ENCODE data around the gene DOCK3. TPM values are rescaled to one million over a fixed set of nuclear protein-coding genes. Genes with fewer than 3 reads are reported as not detected.

Gene DOCK3
- total and polyA plus RNA-seq, 2 of the 4 experiments (the other 2 are of a cell fraction), result under 0.01 to 0.12 TPM

- no peaks in the 10 kb centered on the region for H3K79me1 ChIP-seq (ENCODE audit: low read depth in 1 of 2, low read length in 2 of 2)
- CTCF ChIA-PET, result no interaction called here
- dilution Hi-C loops (cut with HindIII; ENCODE audit: low sequenced_read_pairs, unreplicated experiment) (no loop called here), in situ Hi-C loops (cut with MboI; ENCODE audit: low sequenced_read_pairs) (no loop called here), intact Hi-C loops (cut with micrococcal nuclease) (no loop called here)
- H3K36me3 ChIP-seq (ENCODE audit: control insufficient read depth, insufficient read depth, low read length), result no peaks in the 10 kb centered on the region
- H2BK20ac ChIP-seq (ENCODE audit: low read depth, low read length), result no peak overlapping the region
- no peak overlapping the region for H2AK9ac ChIP-seq (replicated peaks; ENCODE audit: low read depth, low read length, poor library complexity)
- H2BK120ac ChIP-seq (ENCODE audit: low read depth, low read length), result no peak overlapping the region
- H3K4me2 ChIP-seq (ENCODE audit: low read depth, low read length), result no peak overlapping the region
- no peak overlapping the region for H3K14ac ChIP-seq (replicated peaks; ENCODE audit: low read depth, low read length)
- H2AK5ac ChIP-seq (ENCODE audit: low read depth, low read length), result no peak overlapping the region
- no peak overlapping the region for H3K4me3 ChIP-seq (ENCODE audit: insufficient read depth, low read depth, low read length)
- no peak overlapping the region for H2BK5ac ChIP-seq (ENCODE audit: low read depth, low read length, poor library complexity, severe bottlenecking)
- H2AFZ ChIP-seq (replicated peaks; ENCODE audit: low read length, poor library complexity), result peak overlapping the region; percentile 21
- no peak overlapping the region for H4K91ac ChIP-seq (ENCODE audit: insufficient read depth, low read depth, low read length)
- H4K20me1 ChIP-seq (ENCODE audit: insufficient read depth, low read length), result no peaks in the 10 kb centered on the region
- no peak overlapping the region for H3K56ac ChIP-seq (ENCODE audit: extremely low read depth, insufficient read depth, low read length)
- no peak overlapping the region for H4K8ac ChIP-seq (ENCODE audit: low read depth in 2 of 2, low read length in 2 of 2)
- POLR2A ChIA-PET (ENCODE audit: unreplicated experiment), result no interaction called here
- no peak overlapping the region for H3K4ac ChIP-seq (ENCODE audit: low read depth, low read length)
- no peak overlapping the region for H4K5ac ChIP-seq (ENCODE audit: low read depth, low read length)
- WGBS, 2 experiments (ENCODE audit: extremely low coverage in 2 of 2, insufficient read length in 1 of 2), result 6% methylated on average over 2 of the region's 3 CpGs; no CpG with 5 or more reads in 1 of the 2 experiments
- no peaks in the 10 kb centered on the region for H3K9me1 ChIP-seq (ENCODE audit: insufficient read depth, low read length)
- no peak overlapping the region for H3K27ac ChIP-seq (ENCODE audit: insufficient read depth, low read length)
- H2BK15ac ChIP-seq (ENCODE audit: low read depth, low read length), result no peak overlapping the region
- ATAC-seq (ENCODE audit: low read depth), result no peak
- no peak overlapping the region for H3K9ac ChIP-seq (ENCODE audit: low read depth, low read length)
- H3K27me3 ChIP-seq (ENCODE audit: control insufficient read depth, insufficient read depth, low read length), result no peaks in the 10 kb centered on the region
- H3K9me3 ChIP-seq (ENCODE audit: control insufficient read depth, insufficient read depth, low read length), result peaks cover 11% of the 10 kb centered on the region; the same call in 1 of the 2 replicates
- no TSS peak for BruUV-seq (replicated peaks)
- H3K18ac ChIP-seq (ENCODE audit: low read depth, low read length), result no peak overlapping the region
- DNase-seq, result no peak
- TF ChIP-seq MXI1 (IDR thresholded peaks at IDR 0.05; ENCODE audit: borderline replicate concordance, low read depth, low read length) (no peak), CEBPB (IDR thresholded peaks at IDR 0.05; ENCODE audit: low read depth, low read length) (no peak), BHLHE40 (IDR thresholded peaks at IDR 0.05; ENCODE audit: low read depth, low read length) (no peak), RCOR1 (IDR thresholded peaks at IDR 0.05; ENCODE audit: insufficient replicate concordance, low read length) (no peak), POLR2A (IDR thresholded peaks at IDR 0.05; ENCODE audit: low read depth, low read length) (no peak)
- TF ChIP-seq, protein P1, sequence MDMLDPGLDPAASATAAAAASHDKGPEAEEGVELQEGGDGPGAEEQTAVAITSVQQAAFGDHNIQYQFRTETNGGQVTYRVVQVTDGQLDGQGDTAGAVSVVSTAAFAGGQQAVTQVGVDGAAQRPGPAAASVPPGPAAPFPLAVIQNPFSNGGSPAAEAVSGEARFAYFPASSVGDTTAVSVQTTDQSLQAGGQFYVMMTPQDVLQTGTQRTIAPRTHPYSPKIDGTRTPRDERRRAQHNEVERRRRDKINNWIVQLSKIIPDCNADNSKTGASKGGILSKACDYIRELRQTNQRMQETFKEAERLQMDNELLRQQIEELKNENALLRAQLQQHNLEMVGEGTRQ (IDR thresholded peaks at IDR 0.05; ENCODE audit: low read depth, low read length), result no peak
- no peak overlapping the region for H3K23ac ChIP-seq (ENCODE audit: low read depth, low read length)
- H3K4me1 ChIP-seq (ENCODE audit: control insufficient read depth, insufficient read depth, low read length), result no peaks in the 10 kb centered on the region
Measured at GRCh38 chr3:50805321-50805720, 130.6 kb downstream of the DOCK3 start.

Measured in IMR-90 (cell line).